Vagina (tissue), 2 donors: ENCODE measurements around the gene DDX5. TPM values are rescaled to one million over a fixed set of nuclear protein-coding genes. Genes with fewer than 3 reads are reported as not detected.
"Not testable (repeated sequence)": the region's sequence is repeated elsewhere in the genome, so short reads cannot be mapped to it uniquely, and the experiment has no call there.

Experiments used
- DNase-seq, 2 donors: peaks; one replicate each; pipeline ENCODE4 v3.0.0-alpha.2; 2017; ENCODE audit errors: extremely low spot score in 2 of 2
- H3K27ac ChIP-seq: fragments of 200-600 bp; sonication (generic); one replicate; pipeline ENCODE4 v1.5.1; 2019
- H3K27me3 ChIP-seq: fragments of 200-600 bp; sonication (generic); one replicate; pipeline ENCODE4 v1.5.1; 2019
- H3K36me3 ChIP-seq, 2 donors: fragments of 200-600 bp; sonication (generic); one replicate each; pipeline ENCODE4 v1.5.1; 2017 to 2019
- H3K4me1 ChIP-seq: fragments of 200-600 bp; sonication (generic); one replicate; pipeline ENCODE4 v1.5.1; 2019
- H3K4me3 ChIP-seq, 2 donors: fragments of 200-600 bp; sonication (generic); 1 replicate in 1 of 2; 2 replicates in 1 of 2; pipeline ENCODE4 v1.5.1; 2016 to 2019
- H3K9me3 ChIP-seq: fragments of 200-600 bp; sonication (generic); one replicate; pipeline ENCODE4 v1.5.1; 2019
- CTCF ChIP-seq, 3 experiments: fragments of 450-650 bp in 2 of 3; fragments of 200-600 bp in 1 of 3; sonication (generic) in 1 of 3; IDR thresholded peaks; one replicate each; pipeline ENCODE4 v1.5.1; 2017 to 2019; ENCODE audit warnings: antibody characterized with exemption in 3 of 3, mild to moderate bottlenecking in 2 of 3, moderate library complexity in 2 of 3
- POLR2A ChIP-seq, 2 donors: fragments of 450-650 bp; IDR thresholded peaks; one replicate each; pipeline ENCODE4 v1.6.1; 2017; ENCODE audit warnings: antibody characterized with exemption in 2 of 2, mild to moderate bottlenecking in 2 of 2, moderate library complexity in 2 of 2
- POLR2AphosphoS5 ChIP-seq, 2 donors: sonication (generic); formaldehyde crosslinking; IDR thresholded peaks; one replicate each; pipeline ENCODE4 v1.9.0; 2017; ENCODE audit warnings: antibody characterized with exemption in 2 of 2, mild to moderate bottlenecking in 2 of 2, low read depth in 1 of 2; ENCODE audit not compliant: insufficient read depth in 1 of 2
- intact Hi-C: fragments of 100-400 bp; cut with DNase I; formaldehyde crosslinking; loops from one replicate; pipeline ENCODE4 v1.15.1; 2023
- total RNA-seq: library from RNA; depleted of rRNA; stranded (reverse); fragments of >200 nt; gene quantifications from one replicate; pipeline ENCODE4 v1.2.3, GENCODE V29; 2016

DDX5 gene
- total RNA-seq, 1 donor from 2014 or later, result 618 TPM

- TF ChIP-seq POLR2AphosphoS5 (IDR thresholded peaks at IDR 0.05; ENCODE audit: insufficient read depth in 1 of 2, low read depth in 1 of 2) (no peak), CTCF (IDR thresholded peaks at IDR 0.05) (no peak), POLR2A (IDR thresholded peaks at IDR 0.05) (no peak)
- H3K4me3 ChIP-seq, result peak overlapping the region; percentile 71 to 78
- intact Hi-C loops, result loop anchor here (10.0 kb wide), 1 partner anchor 192 kb away; no protein-coding TSS in a partner anchor
- H3K27me3 ChIP-seq, result no peaks in the 10 kb centered on the region
- no peak for DNase-seq
- peaks cover 12 to 40% of the 10 kb centered on the region in 2 donors for H3K36me3 ChIP-seq
- no peaks in the 10 kb centered on the region for H3K9me3 ChIP-seq
- H3K4me1 ChIP-seq, result peaks cover 65% of the 10 kb centered on the region
- peak overlapping the region; percentile 78 for H3K27ac ChIP-seq
These were observed 9.7 kb downstream of the DDX5 start for GRCh38 chr17:64496348-64496785.

GRCh38 chr17:64495300-64495699 is 10.8 kb downstream of the DDX5 start:
- Histone ChIP-seq H3K4me3 (peak overlapping the region in 1 of 2 donors; percentile 71), H3K4me1 (peaks cover 54% of the 10 kb centered on the region), H3K36me3 (peaks cover 9 to 35% of the 10 kb centered on the region in 2 donors)
- H3K27me3 ChIP-seq, H3K9me3 ChIP-seq, DNase-seq, H3K27ac ChIP-seq: not testable (repeated sequence)
- intact Hi-C loops, result loop anchor here (10.0 kb wide), 1 partner anchor 190 kb away; no protein-coding TSS in a partner anchor

- TF ChIP-seq CTCF (IDR thresholded peaks at IDR 0.05) (no peak), POLR2AphosphoS5 (IDR thresholded peaks at IDR 0.05; ENCODE audit: insufficient read depth in 1 of 2, low read depth in 1 of 2) (no peak), POLR2A (IDR thresholded peaks at IDR 0.05) (no peak)
- Histone ChIP-seq H3K4me1 (peaks cover 43% of the 10 kb centered on the region), H3K36me3 (peaks cover 4 to 35% of the 10 kb centered on the region in 2 donors)
These were observed 12.0 kb downstream of the DDX5 start for GRCh38 chr17:64494121-64494520.

GRCh38 chr17:64492481-64493109 is 13.5 kb downstream of the DDX5 start:
- intact Hi-C loops, result loop anchor here (5.0 to 10.0 kb wide), 2 partner anchors 70 to 188 kb away; no protein-coding TSS in a partner anchor
- Histone ChIP-seq H3K9me3 (no peaks in the 10 kb centered on the region), H3K4me3 (no peak overlapping the region), H3K27ac (no peak overlapping the region), H3K4me1 (peaks cover 30% of the 10 kb centered on the region), H3K36me3 (peaks cover 4 to 19% of the 10 kb centered on the region in 2 donors), H3K27me3 (no peaks in the 10 kb centered on the region)
- no peak for DNase-seq
- TF ChIP-seq CTCF (IDR thresholded peaks at IDR 0.05) (no peak), POLR2AphosphoS5 (IDR thresholded peaks at IDR 0.05; ENCODE audit: insufficient read depth in 1 of 2, low read depth in 1 of 2) (no peak), POLR2A (IDR thresholded peaks at IDR 0.05) (no peak)

More at GRCh38 chr17:64494121-64494520, 12.0 kb downstream of the DDX5 start:
- H3K27me3 ChIP-seq, result no peaks in the 10 kb centered on the region
- no peak for DNase-seq
- H3K9me3 ChIP-seq, result no peaks in the 10 kb centered on the region
- intact Hi-C loops, result loop anchor here (5.0 to 10.0 kb wide), 2 partner anchors 72 to 189 kb away; no protein-coding TSS in a partner anchor
- no peak overlapping the region for H3K27ac ChIP-seq
- H3K4me3 ChIP-seq, result no peak overlapping the region

GRCh38 chr17:64491994-64492393 is 14.1 kb downstream of the DDX5 start:
- intact Hi-C loops, result loop anchor here (5.0 to 10.0 kb wide), 2 partner anchors 70 to 187 kb away; no protein-coding TSS in a partner anchor
- no peak overlapping the region for H3K4me3 ChIP-seq
- no peak overlapping the region for H3K27ac ChIP-seq
- TF ChIP-seq CTCF (IDR thresholded peaks at IDR 0.05) (no peak), POLR2A (IDR thresholded peaks at IDR 0.05) (no peak), POLR2AphosphoS5 (IDR thresholded peaks at IDR 0.05; ENCODE audit: insufficient read depth in 1 of 2, low read depth in 1 of 2) (no peak)
- H3K4me1 ChIP-seq, result peaks cover 25% of the 10 kb centered on the region
- no peaks in the 10 kb centered on the region for H3K27me3 ChIP-seq
- H3K9me3 ChIP-seq, result no peaks in the 10 kb centered on the region
- DNase-seq, result no peak
- H3K36me3 ChIP-seq, result peaks cover 4 to 17% of the 10 kb centered on the region in 2 donors
